ENCODE results near the gene RHOJ. TPM values are rescaled to one million over a fixed set of nuclear protein-coding genes. Genes with fewer than 3 reads are reported as not detected.

Gene RHOJ
- total and polyA plus RNA-seq, 2 of the 8 experiments (the other 6 are each of a cell fraction or from before 2014, with no cell fraction given), result 0.11 TPM; not detected in 1

DNA sequence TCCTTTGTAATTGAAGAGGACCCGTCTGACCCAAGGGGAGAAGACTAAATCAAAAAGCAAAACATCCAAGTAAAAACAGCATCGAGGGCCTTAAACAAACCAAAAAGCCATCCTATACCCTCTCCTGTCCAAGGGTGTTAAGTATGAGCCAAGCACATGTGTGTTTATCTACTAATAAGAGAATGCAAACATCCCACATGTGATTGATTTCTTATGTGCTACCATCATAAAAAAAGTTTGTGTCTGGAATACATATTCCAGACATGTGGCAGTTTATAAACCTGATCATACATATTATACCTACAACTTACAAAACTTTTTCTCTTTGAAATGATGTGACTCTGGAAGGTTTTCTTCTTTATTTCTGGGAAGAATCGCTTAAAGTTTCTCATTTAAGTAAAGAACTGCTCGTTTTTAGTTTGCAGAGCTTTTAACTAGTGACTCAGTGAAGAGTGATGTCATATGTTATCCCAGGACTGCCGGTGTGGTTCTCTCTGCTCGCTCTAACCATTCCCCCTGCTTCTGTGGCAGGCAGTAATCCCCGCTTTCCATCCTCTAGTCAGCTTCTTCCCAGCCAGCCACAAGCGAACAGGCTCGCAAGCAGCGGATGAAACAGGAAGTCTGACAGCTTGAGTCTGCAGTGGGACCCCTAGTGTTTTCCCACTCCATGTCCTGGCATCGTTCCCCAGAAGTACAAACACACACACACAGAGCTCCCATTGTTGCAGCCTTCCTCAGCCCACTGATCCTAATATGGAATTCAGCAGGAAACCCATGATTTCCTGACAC, 431 bp upstream of the RHOJ start:
- Histone ChIP-seq H2AK5ac (ENCODE audit: low read depth, low read length) (no peak overlapping the region), H3K4me3 (ENCODE audit: extremely low read depth in 1 of 4, insufficient read depth in 2 of 4, low read depth in 3 of 4, low read length in 4 of 4) (peak overlapping the region in 2 of 4 experiments; percentile 7 to 39; a peak in 2 of 8 replicates), H4K5ac (ENCODE audit: insufficient read length, low read depth, low read length) (no peak overlapping the region), H4K8ac (ENCODE audit: extremely low read depth, insufficient read depth, low read length) (peak overlapping the region; percentile 87; the same call in 1 of the 2 replicates), H3K23ac (ENCODE audit: insufficient read length) (no peak overlapping the region), H4K20me1 (replicated peaks in 1 of 2; ENCODE audit: control insufficient read depth in 1 of 2, insufficient read depth in 2 of 2, low read length in 2 of 2) (no peaks in the 10 kb centered on the region), H3K18ac (ENCODE audit: extremely low read depth, low read length) (no peak overlapping the region), H3K4ac (replicated peaks; ENCODE audit: insufficient read length, low read depth, low read length) (no peak overlapping the region), H2BK120ac (replicated peaks; ENCODE audit: low read depth, low read length) (no peak overlapping the region), H2BK5ac (ENCODE audit: low read depth, low read length) (0 out of 2 replicates have a peak overlapping the region, but pooled peaks have one; percentile 22), H2BK12ac (ENCODE audit: low read depth, low read length) (peak overlapping the region; percentile 54; the same call in 1 of the 2 replicates), H2AFZ (ENCODE audit: low read length) (peak overlapping the region; percentile 99), H3K4me1 (replicated peaks in 1 of 4; ENCODE audit: control insufficient read depth in 3 of 4, insufficient read depth in 4 of 4, low read length in 3 of 4) (peaks cover 2 to 11% (median 7%) of the 10 kb centered on the region in 4 experiments; a peak in 6 of 7 replicates), H3K9me3 (ENCODE audit: insufficient read depth in 2 of 2, low read depth in 1 of 2, low read length in 1 of 2) (no peaks in the 10 kb centered on the region), H3K14ac (ENCODE audit: insufficient read length) (no peak overlapping the region), H3K27ac (ENCODE audit: low read depth, low read length) (no peak overlapping the region), H3K27me3 (replicated peaks in 1 of 4; ENCODE audit: control insufficient read depth in 3 of 4, extremely low read depth in 1 of 4, insufficient read depth in 3 of 4, low read length in 3 of 4) (no peaks in the 10 kb centered on the region), H3K56ac (replicated peaks; ENCODE audit: insufficient read length, low read depth, low read length) (no peak overlapping the region), H3K9ac (replicated peaks in 1 of 4; ENCODE audit: extremely low read depth in 1 of 4, low read depth in 3 of 4, low read length in 3 of 4) (no peak overlapping the region), H4K91ac (replicated peaks; ENCODE audit: insufficient read length, low read length) (no peak overlapping the region), H3K4me2 (ENCODE audit: insufficient read depth in 1 of 2, low read depth in 2 of 2, low read length in 2 of 2) (peak overlapping the region; percentile 17 to 55), H3K36me3 (ENCODE audit: control insufficient read depth in 2 of 4, insufficient read depth in 4 of 4, low read length in 3 of 4) (no peaks in the 10 kb centered on the region), H3K79me2 (ENCODE audit: control insufficient read depth in 1 of 2, insufficient read depth in 2 of 2, low read length in 2 of 2) (no peaks in the 10 kb centered on the region), H2BK15ac (ENCODE audit: low read length) (peak overlapping the region; percentile 9; the same call in 1 of the 2 replicates), H3K23me2 (ENCODE audit: low read depth, low read length) (no peaks in the 10 kb centered on the region; the same call in 1 of the 2 replicates), H2BK20ac (ENCODE audit: low read length) (no peak overlapping the region), H3K79me1 (ENCODE audit: low read depth, low read length) (no peaks in the 10 kb centered on the region)
- POLR2A ChIA-PET (ENCODE audit: partially characterized antibody), result interaction anchor here (1.3 kb wide), 1 partner anchor 14 kb away, joined by 3 read pairs; no protein-coding TSS in a partner anchor
- DNase-seq (ENCODE audit: low read depth in 1 of 2, low spot score in 2 of 2) (peak; percentile 29 to 50), FAIRE-seq (peak; percentile 24)
- WGBS, 2 experiments (ENCODE audit: extremely low coverage in 1 of 2, insufficient coverage in 1 of 2, insufficient read length in 1 of 2, insufficient replicate concordance in 2 of 2, low coverage in 1 of 2, low lambda C conversion rate in 2 of 2, missing lambda C conversion rate in 1 of 2), result 39% methylated on average over 11 of the region's 11 CpGs; no CpG with 5 or more reads in 1 of the 2 experiments
- CTCF ChIA-PET (ENCODE audit: partially characterized antibody), result interaction anchor here (0.6 to 1.6 kb wide), 8 partner anchors 11 to 1035 kb away, joined by 3 to 6 read pairs (median 4); no protein-coding TSS in a partner anchor
- TF ChIP-seq JUND (IDR thresholded peaks at IDR 0.05; ENCODE audit: low read length) (0 out of 2 replicates have a peak, but pooled peaks have one; percentile 18), CBX8 (IDR thresholded peaks at IDR 0.05; ENCODE audit: borderline replicate concordance, low read depth, low read length) (no peak), BACH1 (IDR thresholded peaks at IDR 0.05; ENCODE audit: low read length) (no peak), SP2 (IDR thresholded peaks at IDR 0.05; ENCODE audit: low read length) (no peak), KDM1A (IDR thresholded peaks at IDR 0.05; ENCODE audit: borderline replicate concordance, low read length) (no peak), EGR1 (IDR thresholded peaks at IDR 0.05; ENCODE audit: borderline replicate concordance, low read depth, low read length) (no peak), POLR2AphosphoS5 (IDR thresholded peaks at IDR 0.05; ENCODE audit: low read depth, low read length) (no peak)
- TF ChIP-seq, protein P1, sequence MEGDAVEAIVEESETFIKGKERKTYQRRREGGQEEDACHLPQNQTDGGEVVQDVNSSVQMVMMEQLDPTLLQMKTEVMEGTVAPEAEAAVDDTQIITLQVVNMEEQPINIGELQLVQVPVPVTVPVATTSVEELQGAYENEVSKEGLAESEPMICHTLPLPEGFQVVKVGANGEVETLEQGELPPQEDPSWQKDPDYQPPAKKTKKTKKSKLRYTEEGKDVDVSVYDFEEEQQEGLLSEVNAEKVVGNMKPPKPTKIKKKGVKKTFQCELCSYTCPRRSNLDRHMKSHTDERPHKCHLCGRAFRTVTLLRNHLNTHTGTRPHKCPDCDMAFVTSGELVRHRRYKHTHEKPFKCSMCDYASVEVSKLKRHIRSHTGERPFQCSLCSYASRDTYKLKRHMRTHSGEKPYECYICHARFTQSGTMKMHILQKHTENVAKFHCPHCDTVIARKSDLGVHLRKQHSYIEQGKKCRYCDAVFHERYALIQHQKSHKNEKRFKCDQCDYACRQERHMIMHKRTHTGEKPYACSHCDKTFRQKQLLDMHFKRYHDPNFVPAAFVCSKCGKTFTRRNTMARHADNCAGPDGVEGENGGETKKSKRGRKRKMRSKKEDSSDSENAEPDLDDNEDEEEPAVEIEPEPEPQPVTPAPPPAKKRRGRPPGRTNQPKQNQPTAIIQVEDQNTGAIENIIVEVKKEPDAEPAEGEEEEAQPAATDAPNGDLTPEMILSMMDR (IDR thresholded peaks at IDR 0.05; ENCODE audit: control extremely low read depth in 1 of 3, insufficient read depth in 1 of 3, low read depth in 1 of 3, low read length in 3 of 3), result no peak

All from H1 (cell line).